HL-60 (cell line): ENCODE data around the gene WFDC13.

ENCODE experiments used
- GABPA ChIP-seq: IDR thresholded peaks from 2 replicates; pipeline ENCODE4 v1.6.1; 2012; ENCODE audit warnings: low read depth
- POLR2AphosphoS5 ChIP-seq: IDR thresholded peaks from 2 replicates; pipeline ENCODE4 v1.6.1; 2012; ENCODE audit warnings: low read depth
- TF ChIP-seq, protein P1 (sequence below): IDR thresholded peaks from 2 replicates; pipeline ENCODE4 v1.6.1; 2012; ENCODE audit warnings: low read depth; ENCODE audit not compliant: insufficient replicate concordance
- TF ChIP-seq, protein P2 (sequence below): IDR thresholded peaks from one replicate; pipeline ENCODE4 v1.5.1; 2011; ENCODE audit warnings: low read length, control low read depth, inconsistent platforms; ENCODE audit not compliant: insufficient read depth

DNA sequence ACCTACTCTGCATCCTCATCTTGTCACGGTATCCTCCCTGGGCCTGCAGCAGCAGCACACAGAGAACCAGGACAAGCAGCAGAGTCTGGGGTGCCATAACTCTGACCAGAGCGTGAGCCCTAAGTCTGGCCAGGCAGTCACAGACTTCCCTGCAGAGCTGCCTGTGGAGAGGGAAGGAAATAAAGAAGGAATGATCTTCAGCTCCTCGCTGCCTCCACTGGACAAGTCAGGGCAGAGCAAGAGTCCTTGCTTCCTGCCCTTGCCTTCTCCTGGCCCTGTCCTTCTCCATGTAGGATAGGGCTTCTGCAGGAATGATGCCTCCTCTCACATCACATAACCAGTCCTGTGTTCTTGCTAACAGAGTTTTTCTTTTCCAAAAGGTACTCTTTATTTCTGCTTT, 15.9 kb upstream of the WFDC13 start:
- TF ChIP-seq, protein P1, sequence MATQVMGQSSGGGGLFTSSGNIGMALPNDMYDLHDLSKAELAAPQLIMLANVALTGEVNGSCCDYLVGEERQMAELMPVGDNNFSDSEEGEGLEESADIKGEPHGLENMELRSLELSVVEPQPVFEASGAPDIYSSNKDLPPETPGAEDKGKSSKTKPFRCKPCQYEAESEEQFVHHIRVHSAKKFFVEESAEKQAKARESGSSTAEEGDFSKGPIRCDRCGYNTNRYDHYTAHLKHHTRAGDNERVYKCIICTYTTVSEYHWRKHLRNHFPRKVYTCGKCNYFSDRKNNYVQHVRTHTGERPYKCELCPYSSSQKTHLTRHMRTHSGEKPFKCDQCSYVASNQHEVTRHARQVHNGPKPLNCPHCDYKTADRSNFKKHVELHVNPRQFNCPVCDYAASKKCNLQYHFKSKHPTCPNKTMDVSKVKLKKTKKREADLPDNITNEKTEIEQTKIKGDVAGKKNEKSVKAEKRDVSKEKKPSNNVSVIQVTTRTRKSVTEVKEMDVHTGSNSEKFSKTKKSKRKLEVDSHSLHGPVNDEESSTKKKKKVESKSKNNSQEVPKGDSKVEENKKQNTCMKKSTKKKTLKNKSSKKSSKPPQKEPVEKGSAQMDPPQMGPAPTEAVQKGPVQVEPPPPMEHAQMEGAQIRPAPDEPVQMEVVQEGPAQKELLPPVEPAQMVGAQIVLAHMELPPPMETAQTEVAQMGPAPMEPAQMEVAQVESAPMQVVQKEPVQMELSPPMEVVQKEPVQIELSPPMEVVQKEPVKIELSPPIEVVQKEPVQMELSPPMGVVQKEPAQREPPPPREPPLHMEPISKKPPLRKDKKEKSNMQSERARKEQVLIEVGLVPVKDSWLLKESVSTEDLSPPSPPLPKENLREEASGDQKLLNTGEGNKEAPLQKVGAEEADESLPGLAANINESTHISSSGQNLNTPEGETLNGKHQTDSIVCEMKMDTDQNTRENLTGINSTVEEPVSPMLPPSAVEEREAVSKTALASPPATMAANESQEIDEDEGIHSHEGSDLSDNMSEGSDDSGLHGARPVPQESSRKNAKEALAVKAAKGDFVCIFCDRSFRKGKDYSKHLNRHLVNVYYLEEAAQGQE = no peak
- TF ChIP-seq, protein P2, sequence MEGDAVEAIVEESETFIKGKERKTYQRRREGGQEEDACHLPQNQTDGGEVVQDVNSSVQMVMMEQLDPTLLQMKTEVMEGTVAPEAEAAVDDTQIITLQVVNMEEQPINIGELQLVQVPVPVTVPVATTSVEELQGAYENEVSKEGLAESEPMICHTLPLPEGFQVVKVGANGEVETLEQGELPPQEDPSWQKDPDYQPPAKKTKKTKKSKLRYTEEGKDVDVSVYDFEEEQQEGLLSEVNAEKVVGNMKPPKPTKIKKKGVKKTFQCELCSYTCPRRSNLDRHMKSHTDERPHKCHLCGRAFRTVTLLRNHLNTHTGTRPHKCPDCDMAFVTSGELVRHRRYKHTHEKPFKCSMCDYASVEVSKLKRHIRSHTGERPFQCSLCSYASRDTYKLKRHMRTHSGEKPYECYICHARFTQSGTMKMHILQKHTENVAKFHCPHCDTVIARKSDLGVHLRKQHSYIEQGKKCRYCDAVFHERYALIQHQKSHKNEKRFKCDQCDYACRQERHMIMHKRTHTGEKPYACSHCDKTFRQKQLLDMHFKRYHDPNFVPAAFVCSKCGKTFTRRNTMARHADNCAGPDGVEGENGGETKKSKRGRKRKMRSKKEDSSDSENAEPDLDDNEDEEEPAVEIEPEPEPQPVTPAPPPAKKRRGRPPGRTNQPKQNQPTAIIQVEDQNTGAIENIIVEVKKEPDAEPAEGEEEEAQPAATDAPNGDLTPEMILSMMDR = peak; percentile 2
- TF ChIP-seq POLR2AphosphoS5 = no peak
- no peak for TF ChIP-seq GABPA
